ENCODE results near the gene BBIP1.

- TF ChIP-seq GATA2 (IDR thresholded peaks at IDR 0.05; ENCODE audit: low read depth, low read length), result no peak
- no peak for TF ChIP-seq GATA3 (IDR thresholded peaks at IDR 0.05; ENCODE audit: low read depth, low read length)
These were observed 51.0 kb downstream of the BBIP1 start for GRCh38 chr10:110867807-110868465.

All from SH-SY5Y (cell line).